ENCODE measurements around the gene RAPH1. TPM values are rescaled to one million over a fixed set of nuclear protein-coding genes. Genes with fewer than 3 reads are reported as not detected.

Gene RAPH1
- total RNA-seq, 1 experiment from 2014 or later = 31.4 TPM

GRCh38 chr2:203446780-203447179, 88.3 kb downstream of the RAPH1 start:
- intact Hi-C loops (cut with micrococcal nuclease; ENCODE audit: unreplicated experiment) (no loop called here), in situ Hi-C loops (cut with HindIII; ENCODE audit: low pct_unique_long_range_greater_than_20kb, low sequenced_read_pairs) (no loop called here)
- ChIA-PET CTCF (no interaction called here), POLR2A (interaction anchor here (0.7 kb wide), 1 partner anchor 1276 kb away, joined by 14 read pairs; no protein-coding TSS in a partner anchor)
- DNase-seq (ENCODE audit: low read depth, low spot score) (no peak), ATAC-seq (no peak)
- H3K4me3 ChIP-seq (ENCODE audit: low read depth in 2 of 2, low read length in 2 of 2) = no peak overlapping the region
- no peaks in the 10 kb centered on the region for H3K9me3 ChIP-seq (ENCODE audit: control insufficient read depth, insufficient read depth, low read depth, low read length)
- no TSS peak for BruUV-seq (replicated peaks)
- H3K4me1 ChIP-seq (ENCODE audit: control insufficient read depth, insufficient read depth, low read length) = no peaks in the 10 kb centered on the region
- H3K36me3 ChIP-seq (ENCODE audit: control insufficient read depth, insufficient read depth, low read length) = peaks cover 13% of the 10 kb centered on the region
- TF ChIP-seq SIN3A (IDR thresholded peaks at IDR 0.05; ENCODE audit: borderline replicate concordance, insufficient read depth, low read depth, low read length) (no peak), CTCF (IDR thresholded peaks at IDR 0.05) (no peak), TCF7L2 (IDR thresholded peaks at IDR 0.05; ENCODE audit: low read depth, low read length) (no peak), REST (IDR thresholded peaks at IDR 0.05; ENCODE audit: insufficient read depth in 1 of 2, low read depth in 2 of 2, low read length in 1 of 2) (no peak), POLR2AphosphoS5 (IDR thresholded peaks at IDR 0.05; ENCODE audit: low read depth, low read length) (no peak)
- no peaks in the 10 kb centered on the region for H3K27me3 ChIP-seq (ENCODE audit: control insufficient read depth, insufficient read depth, low read length)
- H3K27ac ChIP-seq (ENCODE audit: low read length) = no peak overlapping the region

- CTCF ChIA-PET = no interaction called here
- Histone ChIP-seq H3K36me3 (ENCODE audit: control insufficient read depth, insufficient read depth, low read length) (peaks cover 13% of the 10 kb centered on the region), H3K27me3 (ENCODE audit: control insufficient read depth, insufficient read depth, low read length) (no peaks in the 10 kb centered on the region), H3K4me3 (ENCODE audit: low read depth in 2 of 2, low read length in 2 of 2) (no peak overlapping the region), H3K27ac (ENCODE audit: low read length) (no peak overlapping the region), H3K9me3 (ENCODE audit: control insufficient read depth, insufficient read depth, low read depth, low read length) (no peaks in the 10 kb centered on the region), H3K4me1 (ENCODE audit: control insufficient read depth, insufficient read depth, low read length) (no peaks in the 10 kb centered on the region)
- POLR2A ChIA-PET = interaction anchor here (0.7 kb wide), 1 partner anchor 1277 kb away, joined by 14 read pairs; no protein-coding TSS in a partner anchor
- ATAC-seq (no peak), DNase-seq (ENCODE audit: low read depth, low spot score) (no peak)
- no peak for TF ChIP-seq POLR2AphosphoS5 (IDR thresholded peaks at IDR 0.05; ENCODE audit: low read depth, low read length)
- TF ChIP-seq CTCF (IDR thresholded peaks at IDR 0.05) = no peak
- TF ChIP-seq REST (IDR thresholded peaks at IDR 0.05; ENCODE audit: insufficient read depth in 1 of 2, low read depth in 2 of 2, low read length in 1 of 2) = no peak
- no peak for TF ChIP-seq TCF7L2 (IDR thresholded peaks at IDR 0.05; ENCODE audit: low read depth, low read length)
- no peak for TF ChIP-seq SIN3A (IDR thresholded peaks at IDR 0.05; ENCODE audit: borderline replicate concordance, insufficient read depth, low read depth, low read length)
- BruUV-seq (replicated peaks) = no TSS peak
- intact Hi-C loops (cut with micrococcal nuclease; ENCODE audit: unreplicated experiment) = no loop called here
- in situ Hi-C loops (cut with HindIII; ENCODE audit: low pct_unique_long_range_greater_than_20kb, low sequenced_read_pairs) = no loop called here
Measured at GRCh38 chr2:203446071-203446481, 89.0 kb downstream of the RAPH1 start.

All from Panc1 (cell line).